HepG2 (cell line): ENCODE results near the gene CELF5. TPM values are rescaled to one million over a fixed set of nuclear protein-coding genes. Genes with fewer than 3 reads are reported as not detected.

Experiments used
- ATM ChIP-seq: fragments of 450-650 bp; IDR thresholded peaks from 2 replicates; pipeline ENCODE4 v1.7.1; 2017; ENCODE audit warnings: mild to moderate bottlenecking, borderline replicate concordance
- BORCS8-MEF2B ChIP-seq: sonication (generic); formaldehyde crosslinking; IDR thresholded peaks from 2 replicates; pipeline ENCODE4 v1.8.0; 2022; ENCODE audit warnings: mild to moderate bottlenecking, missing genetic modification reagents
- GATAD2A ChIP-seq: IDR thresholded peaks from 2 replicates; pipeline ENCODE4 v1.6.1; 2016
- GTF3A ChIP-seq: sonication (generic); formaldehyde crosslinking; conservative IDR thresholded peaks from 2 replicates; pipeline ENCODE4 v1.4.0; 2020; ENCODE audit warnings: mild to moderate bottlenecking, missing genetic modification reagents
- KLF15 ChIP-seq: sonication (generic); formaldehyde crosslinking; IDR thresholded peaks from 2 replicates; pipeline ENCODE4 v1.8.1; 2023; ENCODE audit warnings: borderline replicate concordance, mild to moderate bottlenecking, inconsistent platforms, missing genetic modification reagents, mixed read lengths
- POLR2A ChIP-seq, 2 experiments: IDR thresholded peaks; 2 replicates each; pipeline ENCODE4 v1.6.1; 2011; ENCODE audit warnings: low read depth in 2 of 2, low read length in 2 of 2, mild to moderate bottlenecking in 1 of 2, moderate library complexity in 1 of 2; ENCODE audit not compliant: insufficient read depth in 1 of 2
- RXRA ChIP-seq: sonication (generic); formaldehyde crosslinking; IDR thresholded peaks from 2 replicates; pipeline ENCODE4 v1.5.1; 2020; ENCODE audit warnings: missing genetic modification reagents
- SAFB2 ChIP-seq: sonication (generic); formaldehyde crosslinking; IDR thresholded peaks from 2 replicates; pipeline ENCODE4 v1.5.1; 2020; ENCODE audit warnings: missing genetic modification reagents, low read depth, mild to moderate bottlenecking, borderline replicate concordance
- SMC3 ChIP-seq: IDR thresholded peaks from 2 replicates; pipeline ENCODE4 v1.6.1; 2011; ENCODE audit warnings: low read length, improper control_type of control experiment
- TFE3 ChIP-seq: IDR thresholded peaks from 2 replicates; pipeline ENCODE4 v1.6.1; 2016
- TMF1 ChIP-seq: sonication (generic); formaldehyde crosslinking; IDR thresholded peaks from 2 replicates; pipeline ENCODE4 v1.8.1; 2022; ENCODE audit warnings: low read depth, missing genetic modification reagents
- TRIM24 ChIP-seq: sonication (generic); formaldehyde crosslinking; IDR thresholded peaks from 2 replicates; pipeline ENCODE4 v1.8.0; 2022; ENCODE audit warnings: mild to moderate bottlenecking, missing genetic modification reagents
- ZGPAT ChIP-seq: IDR thresholded peaks from 2 replicates; pipeline ENCODE4 v1.6.1; 2016; ENCODE audit warnings: mild to moderate bottlenecking
- ZMYM3 ChIP-seq: sonication (generic); formaldehyde crosslinking; IDR thresholded peaks from 2 replicates; pipeline ENCODE4 v1.5.1; 2020; ENCODE audit warnings: mild to moderate bottlenecking, missing genetic modification reagents
- ZNF207 ChIP-seq: fragments of 450-650 bp; IDR thresholded peaks from 2 replicates; pipeline ENCODE4 v1.6.1; 2016; ENCODE audit warnings: antibody characterized with exemption, borderline replicate concordance
- ZNF382 ChIP-seq: sonication (generic); formaldehyde crosslinking; IDR thresholded peaks from 2 replicates; pipeline ENCODE4 v1.5.0; 2020; ENCODE audit warnings: missing genetic modification reagents, mild to moderate bottlenecking, borderline replicate concordance
- ZNF383 ChIP-seq: sonication (generic); formaldehyde crosslinking; IDR thresholded peaks from 2 replicates; pipeline ENCODE4 v1.4.0; 2020; ENCODE audit warnings: missing genetic modification reagents, mild to moderate bottlenecking, borderline replicate concordance
- ZNF446 ChIP-seq: sonication (generic); formaldehyde crosslinking; IDR thresholded peaks from 2 replicates; pipeline ENCODE4 v1.5.0; 2020; ENCODE audit warnings: mild to moderate bottlenecking, missing genetic modification reagents
- ZNF501 ChIP-seq: sonication (generic); formaldehyde crosslinking; IDR thresholded peaks from 2 replicates; pipeline ENCODE4 v1.5.1; 2020; ENCODE audit warnings: mild to moderate bottlenecking, moderate library complexity, missing genetic modification reagents
- ZNF546 ChIP-seq: sonication (generic); formaldehyde crosslinking; conservative IDR thresholded peaks from 2 replicates; pipeline ENCODE4 v1.8.1; 2023; ENCODE audit warnings: mild to moderate bottlenecking, missing genetic modification reagents
- ZNF547 ChIP-seq: sonication (generic); formaldehyde crosslinking; IDR thresholded peaks from 2 replicates; pipeline ENCODE4 v1.5.1; 2020; ENCODE audit warnings: mild to moderate bottlenecking, missing genetic modification reagents
- ZNF746 ChIP-seq: sonication (generic); formaldehyde crosslinking; IDR thresholded peaks from 2 replicates; pipeline ENCODE4 v1.8.0; 2022; ENCODE audit warnings: mild to moderate bottlenecking, missing genetic modification reagents
- ZNF781 ChIP-seq: sonication (generic); formaldehyde crosslinking; IDR thresholded peaks from 2 replicates; pipeline ENCODE4 v1.5.1; 2020; ENCODE audit warnings: borderline replicate concordance, mild to moderate bottlenecking, missing genetic modification reagents; ENCODE audit errors: not compliant biosample characterization
- polyA plus RNA-seq, 8 experiments: library from polyadenylated mRNA; depleted of rRNA in 3 of 8; stranded (reverse) in 7 of 8; unstranded in 1 of 8; fragments of >200 nt; fragmentation: Illumina TruSeq in 4 of 8; extraction: Trizol in 4 of 8; gene quantifications; 2 replicates each; pipeline versions ENCODE4 v1.2.1 to v1.2.3, GENCODE V29; 2011 to 2016; ENCODE audit warnings: low read depth in 4 of 8, missing spikeins in 1 of 8, mixed read lengths in 1 of 8; ENCODE audit not compliant: insufficient read depth in 1 of 8
- total RNA-seq, 5 experiments: library from RNA; depleted of rRNA; stranded (reverse); fragments of >200 nt; fragmentation: Illumina TruSeq; extraction: Trizol; gene quantifications; 2 replicates each; pipeline ENCODE4 v1.2.3, GENCODE V29; 2016; ENCODE audit warnings: low read depth in 1 of 5
- TF ChIP-seq, protein P1 (sequence below): sonication (generic); formaldehyde crosslinking; conservative IDR thresholded peaks from 2 replicates; pipeline ENCODE4 v1.4.0; 2020; ENCODE audit warnings: missing genetic modification reagents

Gene CELF5
- total and polyA plus RNA-seq, 2 of the 13 experiments (the other 11 are each of a cell fraction or from before 2014, with no cell fraction given), result 0.31 to 0.84 TPM

- TF ChIP-seq ZNF781 (CRISPR knock-in tag), result no peak
- TF ChIP-seq ZNF746 (CRISPR knock-in tag), result no peak
- no peak for TF ChIP-seq SMC3
- TF ChIP-seq ZNF382, result no peak
- TF ChIP-seq ZNF546, result no peak
- no peak for TF ChIP-seq ZNF383 (CRISPR knock-in tag)
- TF ChIP-seq, protein P1, sequence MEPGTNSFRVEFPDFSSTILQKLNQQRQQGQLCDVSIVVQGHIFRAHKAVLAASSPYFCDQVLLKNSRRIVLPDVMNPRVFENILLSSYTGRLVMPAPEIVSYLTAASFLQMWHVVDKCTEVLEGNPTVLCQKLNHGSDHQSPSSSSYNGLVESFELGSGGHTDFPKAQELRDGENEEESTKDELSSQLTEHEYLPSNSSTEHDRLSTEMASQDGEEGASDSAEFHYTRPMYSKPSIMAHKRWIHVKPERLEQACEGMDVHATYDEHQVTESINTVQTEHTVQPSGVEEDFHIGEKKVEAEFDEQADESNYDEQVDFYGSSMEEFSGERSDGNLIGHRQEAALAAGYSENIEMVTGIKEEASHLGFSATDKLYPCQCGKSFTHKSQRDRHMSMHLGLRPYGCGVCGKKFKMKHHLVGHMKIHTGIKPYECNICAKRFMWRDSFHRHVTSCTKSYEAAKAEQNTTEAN (CRISPR knock-in tag), result no peak
- TF ChIP-seq ZNF547 (CRISPR knock-in tag), result no peak
- 0 out of 2 replicates have a peak, but pooled peaks have one; percentile 34 for TF ChIP-seq ZMYM3 (CRISPR knock-in tag)
- TF ChIP-seq ATM, result no peak
- no peak for TF ChIP-seq ZNF207
- peak; percentile 26; the same call in 1 of the 2 replicates for TF ChIP-seq RXRA (CRISPR knock-in tag)
- TF ChIP-seq TFE3 (CRISPR knock-in tag), result no peak
- no peak for TF ChIP-seq ZNF501 (CRISPR knock-in tag)
- TF ChIP-seq SAFB2, result no peak
- no peak for TF ChIP-seq KLF15 (CRISPR knock-in tag)
- TF ChIP-seq GTF3A (CRISPR knock-in tag), result no peak
- TF ChIP-seq BORCS8-MEF2B (CRISPR knock-in tag), result peak; percentile 33; the same call in 1 of the 2 replicates
- TF ChIP-seq GATAD2A (CRISPR knock-in tag), result 0 out of 2 replicates have a peak, but pooled peaks have one; percentile 13
- TF ChIP-seq ZNF446 (CRISPR knock-in tag), result 0 out of 2 replicates have a peak, but pooled peaks have one; percentile 47
- TF ChIP-seq ZGPAT (CRISPR knock-in tag), result no peak
- TF ChIP-seq POLR2A (IDR thresholded peaks at IDR 0.05; ENCODE audit: insufficient read depth in 1 of 2, low read depth in 2 of 2, low read length in 2 of 2), result peak; percentile 75 to 84
- TF ChIP-seq TMF1 (CRISPR knock-in tag), result no peak
- TF ChIP-seq TRIM24 (CRISPR knock-in tag), result no peak
Measured at GRCh38 chr19:3284759-3285646, 60.5 kb downstream of the CELF5 start (continued).
